Measurements from ENCODE around the gene PTPRT. TPM values are rescaled to one million over a fixed set of nuclear protein-coding genes. Genes with fewer than 3 reads are reported as not detected.

Gene PTPRT
- total RNA-seq, 1 experiment from 2014 or later, result 0.13 TPM

DNA sequence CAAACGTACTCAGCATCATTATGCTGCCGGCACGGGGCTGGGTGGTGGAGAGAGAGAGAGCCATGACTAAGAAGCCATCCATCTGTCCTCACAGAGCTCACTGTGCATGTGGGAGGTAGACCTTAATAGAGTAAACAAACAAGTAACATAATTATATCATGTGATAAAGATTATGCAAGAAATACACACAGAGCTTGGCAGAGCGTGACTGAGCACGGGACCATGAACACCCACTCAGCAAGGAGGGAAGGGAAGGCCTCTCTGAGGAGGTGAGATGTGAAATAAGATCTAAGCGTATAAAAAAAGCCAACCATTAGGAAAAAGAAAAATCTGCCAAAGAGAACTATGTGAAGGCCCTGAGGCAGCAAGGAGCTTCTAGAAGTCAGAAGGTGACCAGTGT, 207.5 kb downstream of the PTPRT start:
- H3T11ph ChIP-seq (ENCODE audit: low read length), result no peak overlapping the region
- H4K5ac ChIP-seq (ENCODE audit: insufficient read length, low read depth, low read length), result no peak overlapping the region
- H3K56ac ChIP-seq (ENCODE audit: insufficient read length, low read depth, low read length), result no peak overlapping the region
- no peak overlapping the region for H2AFZ ChIP-seq (ENCODE audit: low read length)
- H3K23ac ChIP-seq (ENCODE audit: insufficient read length, low read depth, low read length), result no peak overlapping the region
- H3K4ac ChIP-seq (ENCODE audit: low read depth, low read length), result no peak overlapping the region
- H2BK120ac ChIP-seq (ENCODE audit: low read depth, low read length, poor library complexity, severe bottlenecking), result no peak overlapping the region
- no peak overlapping the region for H4K91ac ChIP-seq (ENCODE audit: insufficient read length, low read depth, low read length)
- H3K79me2 ChIP-seq (ENCODE audit: insufficient read depth, low read length), result no peaks in the 10 kb centered on the region
- H3K9me3 ChIP-seq (ENCODE audit: control insufficient read depth, low read depth, low read length), result no peaks in the 10 kb centered on the region
- no CpG with 5 or more reads among the region's 6 CpGs for WGBS (ENCODE audit: extremely low coverage, insufficient read length, low lambda C conversion rate)
- Mint-ChIP-seq H3K27ac (no peak overlapping the region), H3K9me3 (peaks cover 0 to 1% of the 10 kb centered on the region in 2 experiments; a peak in 3 of 5 replicates), H3K4me3 (no peak overlapping the region; a peak in 1 of 5 replicates), H3K36me3 (ENCODE audit: insufficient read depth in 1 of 3, low read depth in 3 of 3) (peaks cover 0 to 6% (median 5%) of the 10 kb centered on the region in 3 experiments; a peak in 4 of 7 replicates), H3K27me3 (ENCODE audit: low read depth) (peaks cover 26% of the 10 kb centered on the region), H3K4me1 (peaks cover 48 to 49% of the 10 kb centered on the region in 2 experiments)
- no peak overlapping the region for H2BK5ac ChIP-seq (ENCODE audit: insufficient read length, low read length)
- H3K4me1 ChIP-seq (ENCODE audit: insufficient read depth, low read length), result peaks cover 8% of the 10 kb centered on the region; the same call in 1 of the 2 replicates
- H4K20me1 ChIP-seq (ENCODE audit: control insufficient read depth, insufficient read depth, insufficient read length), result no peaks in the 10 kb centered on the region
- H4K8ac ChIP-seq (replicated peaks; ENCODE audit: insufficient read length, low read depth, low read length), result no peak overlapping the region
- no peak overlapping the region for H3K18ac ChIP-seq (ENCODE audit: insufficient read length, low read depth, low read length)
- H2AK5ac ChIP-seq (ENCODE audit: insufficient read length, low read length), result no peak overlapping the region
- H3K4me2 ChIP-seq (ENCODE audit: insufficient read depth, insufficient read length, low read length), result no peak overlapping the region
- H3K27me3 ChIP-seq (ENCODE audit: insufficient read depth, low read length), result no peaks in the 10 kb centered on the region
- no peak overlapping the region for H3K9ac ChIP-seq (ENCODE audit: extremely low read depth, insufficient read length, low read length)
- H2BK15ac ChIP-seq (ENCODE audit: low read depth, low read length), result no peak overlapping the region
- H2BK20ac ChIP-seq (ENCODE audit: low read depth, low read length, poor library complexity, severe bottlenecking), result no peak overlapping the region
- H3K27ac ChIP-seq (ENCODE audit: insufficient read length, low read depth, low read length), result no peak overlapping the region
- H3K23me2 ChIP-seq (ENCODE audit: insufficient read length, low read depth, low read length, poor library complexity, severe bottlenecking), result no peaks in the 10 kb centered on the region
- H3K79me1 ChIP-seq (ENCODE audit: insufficient read depth, low read depth, low read length, poor library complexity, severe bottlenecking), result no peaks in the 10 kb centered on the region
- H3K14ac ChIP-seq (ENCODE audit: insufficient read depth, low read length), result no peak overlapping the region
- no peak overlapping the region for H2BK12ac ChIP-seq (ENCODE audit: insufficient read length, low read depth, low read length)
- TF ChIP-seq, protein P1, sequence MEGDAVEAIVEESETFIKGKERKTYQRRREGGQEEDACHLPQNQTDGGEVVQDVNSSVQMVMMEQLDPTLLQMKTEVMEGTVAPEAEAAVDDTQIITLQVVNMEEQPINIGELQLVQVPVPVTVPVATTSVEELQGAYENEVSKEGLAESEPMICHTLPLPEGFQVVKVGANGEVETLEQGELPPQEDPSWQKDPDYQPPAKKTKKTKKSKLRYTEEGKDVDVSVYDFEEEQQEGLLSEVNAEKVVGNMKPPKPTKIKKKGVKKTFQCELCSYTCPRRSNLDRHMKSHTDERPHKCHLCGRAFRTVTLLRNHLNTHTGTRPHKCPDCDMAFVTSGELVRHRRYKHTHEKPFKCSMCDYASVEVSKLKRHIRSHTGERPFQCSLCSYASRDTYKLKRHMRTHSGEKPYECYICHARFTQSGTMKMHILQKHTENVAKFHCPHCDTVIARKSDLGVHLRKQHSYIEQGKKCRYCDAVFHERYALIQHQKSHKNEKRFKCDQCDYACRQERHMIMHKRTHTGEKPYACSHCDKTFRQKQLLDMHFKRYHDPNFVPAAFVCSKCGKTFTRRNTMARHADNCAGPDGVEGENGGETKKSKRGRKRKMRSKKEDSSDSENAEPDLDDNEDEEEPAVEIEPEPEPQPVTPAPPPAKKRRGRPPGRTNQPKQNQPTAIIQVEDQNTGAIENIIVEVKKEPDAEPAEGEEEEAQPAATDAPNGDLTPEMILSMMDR (conservative IDR thresholded peaks at IDR 0.05), result no peak
- no peak for DNase-seq
